Gastrocnemius medialis (tissue), 4 donors: ENCODE results near the gene ZNF524. TPM values are rescaled to one million over a fixed set of nuclear protein-coding genes. Genes with fewer than 3 reads are reported as not detected.

Source experiments
- ATAC-seq, 2 donors: fragments of 150-250 bp; one replicate each; pipeline ENCODE4 v1.9.1; 2016
- DNase-seq, 2 donors: peaks; one replicate each; pipeline ENCODE4 v3.0.0-alpha.2; 2019
- H3K27ac ChIP-seq, 4 donors: fragments of 200-600 bp; sonication (generic); 1 replicate in 1 of 4; 2 replicates in 3 of 4; pipeline ENCODE4 v1.5.1; 2016 to 2018; ENCODE audit warnings: mild to moderate bottlenecking in 2 of 4, moderate library complexity in 1 of 4
- H3K27me3 ChIP-seq, 3 donors: fragments of 200-600 bp; sonication (generic) in 2 of 3; 1 replicate in 1 of 3; 2 replicates in 2 of 3; pipeline versions ENCODE4 v1.5.1 to v1.6.0; 2016 to 2019; ENCODE audit warnings: mild to moderate bottlenecking in 1 of 3, moderate library complexity in 1 of 3
- H3K36me3 ChIP-seq, 2 donors: fragments of 200-600 bp; sonication (generic) in 1 of 2; one replicate each; pipeline ENCODE4 v1.5.1; 2017 to 2018
- H3K4me1 ChIP-seq, 2 donors: fragments of 200-600 bp; sonication (generic) in 1 of 2; one replicate each; pipeline ENCODE4 v1.5.1; 2016 to 2017; ENCODE audit warnings: mild to moderate bottlenecking in 2 of 2
- H3K4me3 ChIP-seq, 4 donors: fragments of 200-600 bp; sonication (generic) in 3 of 4; 1 replicate in 1 of 4; 2 replicates in 3 of 4; pipeline ENCODE4 v1.5.1; 2016 to 2019; ENCODE audit warnings: mild to moderate bottlenecking in 2 of 4
- H3K9me3 ChIP-seq, 3 donors: fragments of 200-600 bp; sonication (generic) in 2 of 3; 1 replicate in 1 of 3; 2 replicates in 2 of 3; pipeline ENCODE4 v1.5.1; 2016 to 2019
- CTCF ChIP-seq, 5 experiments: fragments of 450-650 bp in 3 of 5; fragments of 200-600 bp in 2 of 5; sonication (generic) in 2 of 5; IDR thresholded peaks in 4 of 5; conservative IDR thresholded peaks in 1 of 5; 1 replicate in 4 of 5; 2 replicates in 1 of 5; pipeline ENCODE4 v1.5.1; 2016 to 2019; ENCODE audit warnings: antibody characterized with exemption in 5 of 5, mild to moderate bottlenecking in 3 of 5, moderate library complexity in 3 of 5
- POLR2A ChIP-seq, 2 donors: fragments of 450-650 bp; IDR thresholded peaks; one replicate each; pipeline ENCODE4 v1.6.1; 2017; ENCODE audit warnings: antibody characterized with exemption in 2 of 2, mild to moderate bottlenecking in 2 of 2, moderate library complexity in 2 of 2
- in situ Hi-C, 4 donors: fragments of 200-750 bp; cut with MboI; loops; one replicate each; pipeline versions ENCODE4 v1.15.0 to v1.8.0; 2017; ENCODE audit warnings: low sequenced_read_pairs in 4 of 4
- intact Hi-C: fragments of 100-400 bp; cut with DNase I; formaldehyde crosslinking; loops from one replicate; pipeline ENCODE4 v1.15.1; 2023; ENCODE audit warnings: low total_unique reads
- total RNA-seq, 4 donors: library from RNA; depleted of rRNA; stranded (reverse); fragments of >200 nt; gene quantifications; one replicate each; pipeline versions ENCODE4 v1.1.0 to v1.2.3, GENCODE V29; 2016

ZNF524 gene
- total RNA-seq, 4 donors from 2014 or later: 35.6 to 61.7 (median 47.0) TPM

- Histone ChIP-seq H3K36me3 (no peaks in the 10 kb centered on the region), H3K27ac (peak overlapping the region in 3 of 4 donors; percentile 66 to 88 (median 68)), H3K27me3 (no peaks in the 10 kb centered on the region), H3K4me1 (peaks cover 52 to 57% of the 10 kb centered on the region in 2 donors), H3K4me3 (no peak overlapping the region), H3K9me3 (no peaks in the 10 kb centered on the region)
- TF ChIP-seq POLR2A (IDR thresholded peaks at IDR 0.05): no peak
- no peak for TF ChIP-seq CTCF (IDR thresholded peaks at IDR 0.05 in 4 of 5, conservative IDR thresholded peaks at IDR 0.05 in 1 of 5)
- DNase-seq (no peak), ATAC-seq (no peak)
- in situ Hi-C loops: no loop called here
- intact Hi-C loops: no loop called here
These were observed 46.6 kb upstream of the ZNF524 start for GRCh38 chr19:55553217-55554182.

- in situ Hi-C loops (no loop called here), intact Hi-C loops (no loop called here)
- H3K4me3 ChIP-seq: no peak overlapping the region
- H3K9me3 ChIP-seq: no peaks in the 10 kb centered on the region
- no peaks in the 10 kb centered on the region for H3K27me3 ChIP-seq
- ATAC-seq (peak in 1 of 2 donors; percentile 19), DNase-seq (peak in 1 of 2 donors; percentile 43)
- TF ChIP-seq POLR2A (IDR thresholded peaks at IDR 0.05) (no peak), CTCF (IDR thresholded peaks at IDR 0.05 in 4 of 5, conservative IDR thresholded peaks at IDR 0.05 in 1 of 5) (no peak)
- H3K4me1 ChIP-seq: peaks cover 44 to 51% of the 10 kb centered on the region in 2 donors
- no peaks in the 10 kb centered on the region for H3K36me3 ChIP-seq
- peak overlapping the region; percentile 21 to 88 (median 67) for H3K27ac ChIP-seq
These were observed 45.8 kb upstream of the ZNF524 start for GRCh38 chr19:55554302-55554701.

- ATAC-seq: peak; percentile 32 to 57
These were observed 45.3 kb upstream of the ZNF524 start for GRCh38 chr19:55554741-55555152.

GRCh38 chr19:55559684-55560083 is 40.4 kb upstream of the ZNF524 start:
- intact Hi-C loops: loop anchor here (5.0 kb wide), 1 partner anchor 38 kb away; the partner anchor contains the start of gene FIZ1
- Histone ChIP-seq H3K4me1 (peaks cover 26 to 35% of the 10 kb centered on the region in 2 donors), H3K27me3 (no peaks in the 10 kb centered on the region), H3K4me3 (no peak overlapping the region), H3K27ac (no peak overlapping the region), H3K9me3 (no peaks in the 10 kb centered on the region), H3K36me3 (no peaks in the 10 kb centered on the region)
- DNase-seq (no peak), ATAC-seq (no peak)
- TF ChIP-seq POLR2A (IDR thresholded peaks at IDR 0.05): no peak
- no peak for TF ChIP-seq CTCF (IDR thresholded peaks at IDR 0.05 in 4 of 5, conservative IDR thresholded peaks at IDR 0.05 in 1 of 5)
- in situ Hi-C loops: no loop called here

More at GRCh38 chr19:55554741-55555152, 45.3 kb upstream of the ZNF524 start:
- intact Hi-C loops: no loop called here
- H3K27me3 ChIP-seq: no peaks in the 10 kb centered on the region
- in situ Hi-C loops: no loop called here
- peaks cover 43 to 50% of the 10 kb centered on the region in 2 donors for H3K4me1 ChIP-seq
- TF ChIP-seq CTCF (IDR thresholded peaks at IDR 0.05 in 4 of 5, conservative IDR thresholded peaks at IDR 0.05 in 1 of 5) (no peak), POLR2A (IDR thresholded peaks at IDR 0.05) (no peak)
- no peaks in the 10 kb centered on the region for H3K36me3 ChIP-seq
- peak overlapping the region; percentile 21 to 88 (median 67) for H3K27ac ChIP-seq
- H3K9me3 ChIP-seq: no peaks in the 10 kb centered on the region
- peak in 1 of 2 donors; percentile 43 for DNase-seq
- peak overlapping the region in 1 of 4 donors; percentile 11 for H3K4me3 ChIP-seq
